HG02610 (cell line): ENCODE measurements around the gene ASB13.
"Not testable (repeated sequence)": the region's sequence is repeated elsewhere in the genome, so short reads cannot be mapped to it uniquely, and the experiment has no call there.

Experiments used
- ATAC-seq: cut with Tn5 transposase; IDR thresholded peaks from one replicate; pipeline ENCODE4 v1.9.1; 2021; ENCODE audit warnings: mild to moderate bottlenecking, moderate library complexity; ENCODE audit not compliant: unreplicated experiment

The ASB13 gene

DNA sequence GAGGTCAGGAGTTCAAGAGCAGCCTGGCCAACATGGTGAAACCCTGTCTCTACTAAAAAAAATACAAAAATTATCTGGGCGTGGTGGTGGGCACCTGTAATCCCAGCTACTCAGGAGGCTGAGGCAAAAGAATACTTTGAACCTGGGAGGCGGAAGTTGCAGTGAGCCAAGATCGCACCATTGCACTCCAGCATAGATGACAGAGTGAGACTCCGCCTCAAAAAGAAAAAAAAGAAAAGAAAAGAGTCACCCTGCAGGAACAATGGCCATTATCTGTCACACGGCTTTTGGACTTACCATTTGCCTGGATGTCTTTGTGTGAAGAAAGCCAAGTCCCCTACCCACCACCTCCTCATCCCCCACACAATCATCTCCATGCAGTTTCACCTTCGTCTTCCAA lies 73.0 kb downstream of the ASB13 start:
- ATAC-seq, result not testable (repeated sequence)

DNA sequence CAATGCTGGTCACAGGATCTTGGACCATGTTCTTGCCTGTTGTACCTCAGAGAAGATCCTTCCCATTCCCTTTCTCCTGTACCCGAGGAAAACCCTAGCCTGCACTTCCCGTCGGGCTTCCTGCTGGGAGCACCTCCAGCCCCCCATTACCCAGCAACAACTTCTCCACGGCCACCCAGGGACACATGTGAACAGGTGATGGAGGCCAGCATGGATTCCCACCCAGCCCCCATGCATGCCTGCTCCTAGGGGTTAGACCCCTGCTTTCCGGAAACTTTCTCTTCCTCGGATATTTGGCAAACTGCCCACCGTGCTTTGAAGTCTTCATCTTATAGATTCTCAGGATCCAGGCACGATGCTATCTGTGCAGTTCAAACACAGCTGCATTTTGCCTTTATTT lies 74.3 kb downstream of the ASB13 start:
- no peak for ATAC-seq

DNA sequence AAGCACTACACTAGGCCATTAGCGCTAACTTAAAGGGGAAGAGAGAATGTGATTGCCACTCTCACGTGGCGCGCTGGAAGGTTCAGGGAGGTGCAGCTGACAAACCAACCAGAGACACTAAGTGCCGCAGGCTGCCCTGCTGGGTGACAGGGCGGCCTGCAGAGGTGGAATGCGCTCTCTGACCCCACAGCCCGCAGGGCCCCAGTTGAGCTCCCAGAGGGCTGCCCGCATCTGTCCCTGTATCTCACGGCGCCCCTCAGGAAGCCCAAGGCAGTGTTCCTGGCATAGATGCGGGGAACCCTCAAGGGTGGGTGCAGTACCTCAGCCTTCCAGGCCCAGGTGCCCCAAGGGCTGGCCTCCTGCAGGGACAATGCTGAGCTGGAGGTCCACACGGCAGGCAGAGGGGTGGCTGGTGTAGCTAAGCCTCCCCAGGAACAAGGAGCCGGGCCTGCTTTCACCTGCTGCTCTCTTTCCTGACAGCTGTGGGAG lies 75.0 kb downstream of the ASB13 start:
- ATAC-seq, result no peak

DNA sequence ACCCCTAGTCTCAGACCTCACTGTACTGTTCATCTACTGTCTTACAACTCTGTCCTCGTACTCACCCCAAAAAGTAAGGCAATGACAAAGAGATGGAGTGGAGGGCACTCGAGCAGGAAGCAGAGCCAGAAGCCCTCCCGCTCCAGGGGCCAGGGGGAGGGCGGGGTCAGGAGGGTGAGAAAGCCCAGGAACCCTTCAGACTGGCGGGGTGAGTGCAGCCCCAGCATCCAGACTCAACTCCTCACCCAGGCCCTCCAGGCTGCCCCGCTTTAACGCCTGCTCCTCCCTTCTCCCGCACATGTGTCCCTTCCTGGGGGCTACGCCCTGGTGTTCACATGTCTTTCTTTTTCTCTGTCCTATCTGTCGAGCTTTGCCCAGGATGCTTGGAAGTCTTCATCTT lies 75.6 kb downstream of the ASB13 start:
- ATAC-seq, result no peak

DNA sequence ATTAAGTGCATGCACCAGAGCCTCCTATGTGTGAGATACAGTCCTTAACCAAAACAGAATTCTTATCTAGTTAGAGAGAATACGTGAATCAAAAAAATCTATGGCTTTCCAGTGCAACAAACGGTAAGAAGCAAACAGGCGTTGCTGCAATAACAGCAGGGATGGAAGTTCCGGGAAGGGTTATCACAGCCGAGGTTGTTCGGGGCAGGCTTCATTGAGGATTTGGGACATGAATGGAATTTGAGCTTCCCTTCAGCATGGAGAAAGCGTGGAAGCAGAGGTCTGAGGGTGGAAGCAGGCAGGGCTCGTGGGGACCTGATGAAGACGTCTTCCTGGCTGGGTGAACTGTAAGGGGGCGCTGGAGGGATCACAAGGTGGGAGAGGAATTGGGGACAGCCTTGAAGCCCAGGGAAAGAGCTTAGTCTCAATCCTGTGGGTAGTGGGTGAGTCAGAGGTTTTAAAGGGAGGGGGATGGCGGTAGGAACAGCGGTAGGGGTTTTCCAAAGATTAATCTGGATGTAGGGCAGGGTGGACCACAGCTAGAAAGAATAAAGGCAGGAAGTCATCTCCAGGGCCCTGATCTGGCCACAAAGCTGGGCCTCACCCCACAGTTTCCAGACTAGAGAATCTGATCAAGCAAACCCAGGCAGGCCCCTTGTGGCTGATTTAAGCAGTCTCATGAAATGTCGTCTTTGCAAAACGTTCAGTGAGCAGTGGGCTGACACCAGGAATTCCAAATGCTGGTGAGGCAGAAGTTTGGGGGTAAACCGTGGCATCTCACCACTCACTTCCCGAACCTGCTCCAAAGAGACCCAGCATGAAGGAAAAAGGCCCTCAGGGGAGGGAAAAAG lies 76.5 kb downstream of the ASB13 start:
- ATAC-seq, result no peak

DNA sequence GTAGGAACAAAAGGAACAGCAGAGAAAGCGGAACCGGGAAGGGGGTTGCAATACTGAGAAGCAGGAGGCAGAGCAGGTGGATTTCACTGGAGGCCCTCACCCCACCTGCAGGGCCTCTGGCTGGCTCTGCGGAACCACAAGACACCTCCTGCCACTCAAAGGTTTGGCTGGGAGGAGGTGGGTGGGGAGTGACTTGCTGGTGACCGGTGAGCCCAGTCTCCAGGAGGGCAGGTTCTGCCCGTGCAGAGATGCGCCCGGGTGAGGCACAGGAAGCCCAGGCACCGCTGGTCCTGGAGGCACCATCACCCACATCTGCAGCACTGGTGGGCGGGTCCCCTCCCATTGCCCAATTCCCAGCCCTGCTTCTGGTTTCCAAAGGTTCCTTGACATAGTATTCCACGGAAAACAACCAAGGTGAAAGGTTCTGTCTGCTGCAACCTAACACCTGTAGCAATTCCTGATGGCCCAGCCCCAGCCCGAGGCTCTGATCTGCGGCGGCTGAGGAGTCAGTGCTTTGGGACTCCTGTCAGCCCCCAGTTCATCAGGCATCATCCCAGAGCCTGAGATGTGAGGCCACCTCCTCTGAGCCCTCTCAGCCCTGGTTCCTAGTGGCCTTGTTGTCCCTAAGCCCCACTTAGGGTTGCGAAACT lies 77.3 kb downstream of the ASB13 start:
- ATAC-seq, result no peak
